Heart right ventricle (tissue), 16 donors: Measurements from ENCODE around the gene GRB10. TPM values are rescaled to one million over a fixed set of nuclear protein-coding genes. Genes with fewer than 3 reads are reported as not detected.

ENCODE experiments used
- ATAC-seq, 8 donors: fragments of 200-7000 bp; cut with Tn5 transposase; one replicate each; pipeline ENCODE4 v1.9.1; 2020; ENCODE audit warnings: mild to moderate bottlenecking in 8 of 8, moderate library complexity in 8 of 8, moderate number of reproducible peaks in 1 of 8
- DNase-seq, 2 donors: peaks; one replicate each; pipeline ENCODE4 v3.0.0-alpha.2; 2020
- H3K27ac ChIP-seq, 10 donors: fragments of 200-600 bp; sonication (generic) in 2 of 10; one replicate each; pipeline versions ENCODE4 v1.5.0 to v1.8.0; 2020 to 2022; ENCODE audit warnings: mild to moderate bottlenecking in 3 of 10
- H3K27me3 ChIP-seq, 7 donors: fragments of 200-600 bp; one replicate each; pipeline ENCODE4 v1.8.0; 2021 to 2022; ENCODE audit warnings: mild to moderate bottlenecking in 2 of 7
- H3K36me3 ChIP-seq, 9 donors: fragments of 200-600 bp; sonication (generic) in 1 of 9; one replicate each; pipeline versions ENCODE4 v1.5.0 to v1.8.0; 2020 to 2022; ENCODE audit warnings: mild to moderate bottlenecking in 2 of 9
- H3K4me1 ChIP-seq, 9 donors: fragments of 200-600 bp; sonication (generic) in 1 of 9; one replicate each; pipeline versions ENCODE4 v1.5.0 to v1.8.0; 2020 to 2022; ENCODE audit warnings: mild to moderate bottlenecking in 4 of 9
- H3K4me3 ChIP-seq, 10 donors: fragments of 200-600 bp; sonication (generic) in 2 of 10; one replicate each; pipeline versions ENCODE4 v1.5.0 to v1.8.0; 2020 to 2022; ENCODE audit warnings: mild to moderate bottlenecking in 7 of 10, moderate library complexity in 2 of 10
- H3K9me3 ChIP-seq, 11 donors: fragments of 200-600 bp in 10 of 11; sonication (generic) in 2 of 11; one replicate each; pipeline versions ENCODE4 v1.5.0 to v1.8.0; 2013 to 2022; ENCODE audit warnings: mild to moderate bottlenecking in 2 of 11, control low read depth in 1 of 11, moderate library complexity in 1 of 11
- CTCF ChIP-seq, 9 donors: fragments of 200-600 bp; sonication (generic) in 2 of 9; IDR thresholded peaks; one replicate each; pipeline versions ENCODE4 v1.5.0 to v1.8.0; 2021 to 2022; ENCODE audit warnings: antibody characterized with exemption in 9 of 9, mild to moderate bottlenecking in 5 of 9, moderate library complexity in 1 of 9
- WGBS, 2 donors: extraction: QIAGEN DNeasy Blood & Tissue Kit; methylation state at CpG; one replicate each; pipeline ENCODE4 v1.1.7; 2013; ENCODE audit warnings: inconsistent platforms in 1 of 2; 5-methylcytosine and 5-hydroxymethylcytosine counted together
- intact Hi-C, 10 donors: fragments of 100-400 bp; cut with DNase I; formaldehyde crosslinking; loops; one replicate each; pipeline versions ENCODE4 v1.11.1 to v1.14.2; 2022
- polyA plus RNA-seq, 2 donors: library from polyadenylated mRNA; stranded (reverse); fragments of 200-250 nt; gene quantifications; one replicate each; pipeline ENCODE4 v1.2.3, GENCODE V29; 2013
- total RNA-seq, 10 donors: library from RNA; stranded (reverse); fragmentation: NEBNext Ultra II Directional in 3 of 10; extraction: Animal tissue kit (Norgen Biotek cat#: 25700) in 3 of 10; gene quantifications; one replicate each; pipeline versions ENCODE4 v1.2.1 to v1.2.4, GENCODE V29; 2021 to 2023
- donor health status: Arrhythmogenic right ventricular cardiomyopathy.
- donor health status: ischemic (EF 13 %, LVEDD 7.1; RV severe dilation, severe dysfunction).
- donor health status: healthy with polysubstance abuse.
- donor health status: DM: no; HTN: yes; CAD: no.
- donor health status: DM: no; HTN: no; CAD: no.
- donor health status: ischemic (EF 25% LVEDD 6.9; RV normal size, moderate dysfunction).
- donor health status: ischemic (EF 25% LVEDD 5.7; RV mildly dilated, moderate dysfunction).
- donor health status: healthy.
- donor health status: DM: yes; HTN: yes; CAD: no.
- donor health status: Ischemic cardiomyopathy.
- donor health status: ischemic (EF 35%, LVEDD 5.7; RV mildly dilated, moderate dysfunction).
- donor health status: nonischemic (EF 11% LVEDD 7.7; RV severe dilation, severe dysfunction).
- donor health status: DM: yes; HTN: yes; CAD: no.
- donor health status: PGD.
- donor health status: ischemic (EF 29% LVEDD 5.4; RV normal size, mild dysfunction).
- donor health status: nonischemic (EF 23%, LVEDD 6.1; RV moderate dilation, normal function).

The GRB10 gene
- total and polyA plus RNA-seq, 12 donors: 13.2 to 48.7 (median 29.6) TPM

- Histone ChIP-seq H3K27me3 (no peaks in the 10 kb centered on the region), H3K4me1 (peaks cover 17 to 58% (median 33%) of the 10 kb centered on the region in 9 donors), H3K27ac (peak overlapping the region in 2 of 10 donors; percentile 36 to 42), H3K36me3 (peaks cover 0 to 15% (median 0%) of the 10 kb centered on the region in 9 donors), H3K4me3 (no peak overlapping the region), H3K9me3 (no peaks in the 10 kb centered on the region)
- no peak for ATAC-seq
- no peak for TF ChIP-seq CTCF (IDR thresholded peaks at IDR 0.05)
- 95 to 96% methylated on average over 7 of the region's 7 CpGs for WGBS, 2 donors
- no peak for DNase-seq
- intact Hi-C loops: loop anchor here in 1 of 10 donors (10.0 kb wide), 1 partner anchor 415 kb away; no protein-coding TSS in a partner anchor
Measured at GRCh38 chr7:50649259-50649885, 133.3 kb downstream of the GRB10 start.

GRCh38 chr7:50648570-50649169 is 134.0 kb downstream of the GRB10 start:
- no peak for TF ChIP-seq CTCF (IDR thresholded peaks at IDR 0.05)
- 85 to 92% methylated on average over 8 of the region's 8 CpGs for WGBS, 2 donors
- intact Hi-C loops: loop anchor here in 1 of 10 donors (10.0 kb wide), 1 partner anchor 416 kb away; no protein-coding TSS in a partner anchor
- DNase-seq (no peak), ATAC-seq (peak in 1 of 8 donors; percentile 6)
- H3K4me1 ChIP-seq: peaks cover 10 to 51% (median 26%) of the 10 kb centered on the region in 9 donors
- H3K27me3 ChIP-seq: no peaks in the 10 kb centered on the region
- H3K9me3 ChIP-seq: no peaks in the 10 kb centered on the region
- peak overlapping the region in 2 of 10 donors; percentile 36 to 42 for H3K27ac ChIP-seq
- H3K36me3 ChIP-seq: peaks cover 0 to 16% (median 0%) of the 10 kb centered on the region in 9 donors
- no peak overlapping the region for H3K4me3 ChIP-seq

DNA sequence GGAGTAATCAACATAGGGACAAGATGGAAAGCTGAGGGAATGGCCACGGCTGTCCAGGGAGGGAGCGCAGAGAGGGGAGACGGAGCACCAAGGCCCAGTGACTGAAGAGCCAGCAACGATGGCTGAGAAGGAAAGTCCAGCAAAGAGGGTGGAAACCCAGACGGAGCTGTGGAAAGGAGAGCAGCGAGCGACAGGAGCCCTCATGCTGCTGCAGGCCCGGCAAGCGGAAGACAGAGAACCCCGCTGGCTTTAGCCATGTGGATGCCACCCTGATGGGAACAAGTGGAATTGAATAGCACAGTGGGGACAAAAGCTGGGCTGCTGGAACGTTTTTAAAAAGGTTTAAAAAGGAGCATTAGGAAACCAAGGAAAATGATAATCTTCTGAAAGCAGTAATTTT is 134.6 kb downstream of the GRB10 start:
- Histone ChIP-seq H3K9me3 (no peaks in the 10 kb centered on the region), H3K4me1 (peaks cover 5 to 45% (median 20%) of the 10 kb centered on the region in 9 donors), H3K27me3 (no peaks in the 10 kb centered on the region), H3K4me3 (no peak overlapping the region), H3K27ac (no peak overlapping the region), H3K36me3 (peaks cover 0 to 22% (median 0%) of the 10 kb centered on the region in 9 donors)
- no peak for TF ChIP-seq CTCF (IDR thresholded peaks at IDR 0.05)
- ATAC-seq (no peak), DNase-seq (no peak)
- intact Hi-C loops: loop anchor here in 1 of 10 donors (10.0 kb wide), 1 partner anchor 417 kb away; no protein-coding TSS in a partner anchor
- WGBS, 2 donors: 96% methylated on average over 11 of the region's 11 CpGs

- DNase-seq (no peak), ATAC-seq (no peak)
- WGBS, 2 donors: 96 to 99% methylated on average over 10 of the region's 10 CpGs
- Histone ChIP-seq H3K36me3 (peaks cover 0 to 23% (median 0%) of the 10 kb centered on the region in 9 donors), H3K4me3 (no peak overlapping the region), H3K9me3 (no peaks in the 10 kb centered on the region), H3K27me3 (no peaks in the 10 kb centered on the region), H3K27ac (no peak overlapping the region), H3K4me1 (peaks cover 0 to 44% (median 13%) of the 10 kb centered on the region in 9 donors)
- intact Hi-C loops: loop anchor here in 1 of 10 donors (10.0 kb wide), 1 partner anchor 417 kb away; no protein-coding TSS in a partner anchor
- no peak for TF ChIP-seq CTCF (IDR thresholded peaks at IDR 0.05)
Measured at GRCh38 chr7:50647286-50647980, 135.3 kb downstream of the GRB10 start.
